Activated CD8-positive, alpha-beta T cell treated with anti-CD3 and anti-CD28 coated beads for 36 hours (primary cell): ENCODE data around the gene PTK6. TPM values are rescaled to one million over a fixed set of nuclear protein-coding genes. Genes with fewer than 3 reads are reported as not detected.

Source experiments
- ATAC-seq: fragments of 200-7000 bp; cut with Tn5 transposase; one replicate; pipeline ENCODE4 v1.10.0; 2021; ENCODE audit warnings: mild to moderate bottlenecking, moderate library complexity
- CTCF ChIA-PET: fragments of 350-600 bp; sonication (Branson Sonifier 250); formaldehyde crosslinking; loops from one replicate; lab custom pipeline; 2021; ENCODE audit warnings: antibody characterized with exemption; lab: Charles Lee
- POLR2A ChIA-PET: fragments of 350-600 bp; sonication (Branson Sonifier 250); formaldehyde crosslinking; loops from one replicate; lab custom pipeline; 2021; ENCODE audit warnings: antibody characterized with exemption; lab: Charles Lee
- DNase-seq: peaks from one replicate; pipeline ENCODE4 v3.0.0-alpha.2; 2020
- H3K27ac Mint-ChIP-seq: one replicate; pipeline ENCODE4 v1.8.0; 2021; ENCODE audit warnings: mild to moderate bottlenecking, mixed read lengths
- H3K27me3 Mint-ChIP-seq: one replicate; pipeline ENCODE4 v1.8.0; 2021; ENCODE audit warnings: mixed read lengths
- H3K36me3 Mint-ChIP-seq: one replicate; pipeline ENCODE4 v1.8.0; 2021; ENCODE audit warnings: low read depth, mixed read lengths
- H3K4me1 Mint-ChIP-seq: one replicate; pipeline ENCODE4 v1.8.0; 2021; ENCODE audit warnings: low read depth, mixed read lengths
- H3K4me3 Mint-ChIP-seq: one replicate; pipeline ENCODE4 v1.8.0; 2021; ENCODE audit warnings: mild to moderate bottlenecking, moderate library complexity, mixed read lengths
- H3K9me3 Mint-ChIP-seq: one replicate; pipeline ENCODE4 v1.8.0; 2021; ENCODE audit warnings: mixed read lengths
- intact Hi-C: fragments of 100-400 bp; cut with micrococcal nuclease; formaldehyde crosslinking; loops from one replicate; pipeline ENCODE4 v1.10.0; 2022
- total RNA-seq, 2 experiments: library from RNA; stranded (reverse); gene quantifications; one replicate each; pipeline ENCODE4 v1.2.3, GENCODE V29; 2021
- TF ChIP-seq, protein P1 (sequence below): fragments of 200-600 bp; IDR thresholded peaks from one replicate; pipeline ENCODE4 v1.8.0; 2022; ENCODE audit warnings: antibody characterized with exemption, mild to moderate bottlenecking

PTK6 gene
- total RNA-seq, 2 experiments from 2014 or later = 0.18 TPM; not detected in 1

- Mint-ChIP-seq H3K27ac (no peak overlapping the region), H3K9me3 (no peaks in the 10 kb centered on the region), H3K27me3 (no peaks in the 10 kb centered on the region), H3K36me3 (no peaks in the 10 kb centered on the region), H3K4me1 (peaks cover 7% of the 10 kb centered on the region), H3K4me3 (no peak overlapping the region)
- TF ChIP-seq, protein P1, sequence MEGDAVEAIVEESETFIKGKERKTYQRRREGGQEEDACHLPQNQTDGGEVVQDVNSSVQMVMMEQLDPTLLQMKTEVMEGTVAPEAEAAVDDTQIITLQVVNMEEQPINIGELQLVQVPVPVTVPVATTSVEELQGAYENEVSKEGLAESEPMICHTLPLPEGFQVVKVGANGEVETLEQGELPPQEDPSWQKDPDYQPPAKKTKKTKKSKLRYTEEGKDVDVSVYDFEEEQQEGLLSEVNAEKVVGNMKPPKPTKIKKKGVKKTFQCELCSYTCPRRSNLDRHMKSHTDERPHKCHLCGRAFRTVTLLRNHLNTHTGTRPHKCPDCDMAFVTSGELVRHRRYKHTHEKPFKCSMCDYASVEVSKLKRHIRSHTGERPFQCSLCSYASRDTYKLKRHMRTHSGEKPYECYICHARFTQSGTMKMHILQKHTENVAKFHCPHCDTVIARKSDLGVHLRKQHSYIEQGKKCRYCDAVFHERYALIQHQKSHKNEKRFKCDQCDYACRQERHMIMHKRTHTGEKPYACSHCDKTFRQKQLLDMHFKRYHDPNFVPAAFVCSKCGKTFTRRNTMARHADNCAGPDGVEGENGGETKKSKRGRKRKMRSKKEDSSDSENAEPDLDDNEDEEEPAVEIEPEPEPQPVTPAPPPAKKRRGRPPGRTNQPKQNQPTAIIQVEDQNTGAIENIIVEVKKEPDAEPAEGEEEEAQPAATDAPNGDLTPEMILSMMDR = no peak
- DNase-seq (no peak), ATAC-seq (no peak)
- CTCF ChIA-PET = interaction anchor here (0.6 to 1.7 kb wide), 2 partner anchors 7 to 34 kb away, joined by 3 to 9 read pairs; partner anchors contain the start of gene PTK6
- intact Hi-C loops = no loop called here
- POLR2A ChIA-PET = interaction anchor here (1.5 to 4.0 kb wide), 3 partner anchors 7 to 11 kb away, joined by 4 to 20 read pairs (median 6); partner anchors contain the start of gene PTK6
These were observed 7.1 kb downstream of the PTK6 start for GRCh38 chr20:63529861-63530787.

GRCh38 chr20:63529180-63529860, 7.9 kb downstream of the PTK6 start:
- no peaks in the 10 kb centered on the region for H3K27me3 Mint-ChIP-seq
- ChIA-PET CTCF (interaction anchor here (1.1 to 1.7 kb wide), 2 partner anchors 8 to 33 kb away, joined by 3 to 9 read pairs; partner anchors contain the start of gene PTK6), POLR2A (interaction anchor here (0.8 to 4.0 kb wide), 4 partner anchors 7 to 11 kb away, joined by 3 to 20 read pairs (median 5); partner anchors contain the start of gene PTK6)
- H3K4me1 Mint-ChIP-seq = peaks cover 7% of the 10 kb centered on the region
- H3K9me3 Mint-ChIP-seq = no peaks in the 10 kb centered on the region
- TF ChIP-seq, protein P1 = no peak
- peaks cover 2% of the 10 kb centered on the region for H3K36me3 Mint-ChIP-seq
- H3K27ac Mint-ChIP-seq = no peak overlapping the region
- no peak overlapping the region for H3K4me3 Mint-ChIP-seq
- intact Hi-C loops = no loop called here
- no peak for DNase-seq
- no peak for ATAC-seq

DNA sequence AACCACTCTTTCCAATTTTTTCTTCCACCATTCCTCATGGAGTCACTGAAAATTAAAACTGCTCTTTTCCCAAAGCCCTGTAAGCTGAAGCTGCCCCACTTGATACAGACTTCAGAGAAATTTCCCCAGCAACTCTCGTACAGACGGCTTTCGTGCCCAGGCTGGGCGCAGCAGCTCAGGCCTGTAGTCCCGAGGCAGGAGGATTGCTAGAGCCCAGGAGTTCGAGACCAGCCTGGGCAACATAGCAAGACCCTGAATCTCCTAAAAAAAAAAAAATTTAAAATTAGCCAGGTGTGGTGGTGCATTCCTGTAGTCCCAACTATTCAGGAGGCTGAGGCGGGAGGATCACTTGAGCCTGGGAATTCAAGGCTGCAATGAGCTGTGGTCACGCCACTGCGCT, 10.0 kb downstream of the PTK6 start:
- H3K27ac Mint-ChIP-seq = no peak overlapping the region
- H3K36me3 Mint-ChIP-seq = peaks cover 21% of the 10 kb centered on the region
- H3K4me3 Mint-ChIP-seq = no peak overlapping the region
- no peak for ATAC-seq
- intact Hi-C loops = no loop called here
- peaks cover 11% of the 10 kb centered on the region for H3K4me1 Mint-ChIP-seq
- TF ChIP-seq, protein P1 = no peak
- ChIA-PET POLR2A (no interaction called here), CTCF (interaction anchor here (1.5 kb wide), 1 partner anchor 31 kb away, joined by 4 read pairs; no protein-coding TSS in a partner anchor)
- peaks cover 6% of the 10 kb centered on the region for H3K9me3 Mint-ChIP-seq
- H3K27me3 Mint-ChIP-seq = no peaks in the 10 kb centered on the region
- no peak for DNase-seq

GRCh38 chr20:63525971-63526370, 11.2 kb downstream of the PTK6 start:
- H3K4me1 Mint-ChIP-seq = peaks cover 14% of the 10 kb centered on the region
- POLR2A ChIA-PET = interaction anchor here (1.0 kb wide), 1 partner anchor 156 kb away, joined by 4 read pairs; no protein-coding TSS in a partner anchor
- CTCF ChIA-PET = interaction anchor here (1.0 to 1.4 kb wide), 2 partner anchors 12 to 29 kb away, joined by 3 read pairs; partner anchors contain the start of gene PTK6
- intact Hi-C loops = no loop called here
- H3K9me3 Mint-ChIP-seq = peaks cover 6% of the 10 kb centered on the region
- no peak overlapping the region for H3K4me3 Mint-ChIP-seq
- H3K27ac Mint-ChIP-seq = no peak overlapping the region
- TF ChIP-seq, protein P1 = no peak
- DNase-seq = no peak
- peaks cover 30% of the 10 kb centered on the region for H3K36me3 Mint-ChIP-seq
- H3K27me3 Mint-ChIP-seq = no peaks in the 10 kb centered on the region
- ATAC-seq = no peak
